Lung (tissue), 12 donors: ENCODE results near the gene ADCYAP1R1. TPM values are rescaled to one million over a fixed set of nuclear protein-coding genes. Genes with fewer than 3 reads are reported as not detected.

ENCODE experiments used
- ATAC-seq: fragments of 200-7000 bp; cut with Tn5 transposase; one replicate; pipeline ENCODE4 v1.9.1; 2020; ENCODE audit warnings: moderate number of reproducible peaks; ENCODE audit not compliant: insufficient read depth, low FRiP score
- DNase-seq, 3 donors: peaks; one replicate each; pipeline ENCODE4 v3.0.0-alpha.2; 2013 to 2017
- H3K27ac ChIP-seq, 2 donors: one replicate each; pipeline ENCODE4 v1.5.1; 2013; ENCODE audit warnings: mild to moderate bottlenecking in 2 of 2, moderate library complexity in 2 of 2, control low read depth in 1 of 2, inconsistent platforms in 1 of 2, low read depth in 1 of 2, low read length in 1 of 2
- H3K27me3 ChIP-seq, 3 donors: one replicate each; pipeline ENCODE4 v1.5.1; 2013; ENCODE audit warnings: low read length in 2 of 3; ENCODE audit not compliant: control insufficient read depth in 3 of 3, insufficient read depth in 3 of 3
- H3K36me3 ChIP-seq, 4 donors: one replicate each; pipeline ENCODE4 v1.5.1; 2013; ENCODE audit warnings: low read length in 4 of 4, mild to moderate bottlenecking in 1 of 4, moderate library complexity in 1 of 4; ENCODE audit not compliant: control insufficient read depth in 4 of 4, insufficient read depth in 4 of 4
- H3K4me1 ChIP-seq, 5 donors: one replicate each; pipeline ENCODE4 v1.5.1; 2013; ENCODE audit warnings: low read length in 5 of 5, mild to moderate bottlenecking in 2 of 5, moderate library complexity in 1 of 5; ENCODE audit not compliant: control insufficient read depth in 5 of 5, insufficient read depth in 5 of 5
- H3K4me3 ChIP-seq: one replicate; pipeline ENCODE4 v1.5.1; 2013; ENCODE audit warnings: mild to moderate bottlenecking, control low read depth, moderate library complexity
- H3K9ac ChIP-seq, 2 donors: one replicate each; pipeline ENCODE4 v1.5.1; 2013; ENCODE audit warnings: low read length in 2 of 2, control low read depth in 1 of 2; ENCODE audit not compliant: insufficient read depth in 1 of 2
- H3K9me3 ChIP-seq, 4 donors: one replicate each; pipeline ENCODE4 v1.5.1; 2013; ENCODE audit warnings: low read length in 3 of 4, mild to moderate bottlenecking in 1 of 4, moderate library complexity in 1 of 4; ENCODE audit not compliant: control insufficient read depth in 4 of 4, insufficient read depth in 3 of 4
- WGBS, 2 donors: extraction: QIAGEN DNeasy Blood & Tissue Kit; methylation state at CpG; one replicate each; pipeline ENCODE4 v1.1.7; 2013; 5-methylcytosine and 5-hydroxymethylcytosine counted together
- polyA plus RNA-seq, 2 donors: library from polyadenylated mRNA; stranded (reverse); fragments of 200-250 nt; gene quantifications; one replicate each; pipeline ENCODE4 v1.2.1, GENCODE V29; 2013
- total RNA-seq, 2 donors: library from RNA; depleted of rRNA in 1 of 2; stranded (reverse); fragments of >200 nt in 1 of 2; gene quantifications; one replicate each; pipeline ENCODE4 v1.2.1, GENCODE V29; 2014 to 2021
- TF ChIP-seq, protein P1 (sequence below): IDR thresholded peaks from 2 replicates; pipeline ENCODE4 v1.5.1; 2012; ENCODE audit warnings: mild to moderate bottlenecking; ENCODE audit errors: control extremely low read depth, extremely low read depth
- donor health status: control.
- donor health status: control.
- donor health status: Bipolar disorder and iron deficiency.
- donor health status: healthy.
- donor health status: DM: yes; HTN: yes; CAD: no.

Gene ADCYAP1R1
- total and polyA plus RNA-seq, 4 donors = 0.14 to 1.00 (median 0.39) TPM

GRCh38 chr7:31134246-31135188, 82.4 kb downstream of the ADCYAP1R1 start:
- Histone ChIP-seq H3K36me3 (no peaks in the 10 kb centered on the region), H3K4me3 (no peak overlapping the region), H3K4me1 (peaks cover 0 to 3% (median 0%) of the 10 kb centered on the region in 5 donors), H3K27me3 (no peaks in the 10 kb centered on the region), H3K9me3 (no peaks in the 10 kb centered on the region), H3K9ac (peak overlapping the region in 1 of 2 donors; percentile 76), H3K27ac (no peak overlapping the region)
- ATAC-seq (peak; percentile 82), DNase-seq (peak; percentile 82 to 91 (median 86))
- WGBS, 2 donors = 47 to 51% methylated on average over 31 of the region's 31 CpGs
- TF ChIP-seq, protein P1, sequence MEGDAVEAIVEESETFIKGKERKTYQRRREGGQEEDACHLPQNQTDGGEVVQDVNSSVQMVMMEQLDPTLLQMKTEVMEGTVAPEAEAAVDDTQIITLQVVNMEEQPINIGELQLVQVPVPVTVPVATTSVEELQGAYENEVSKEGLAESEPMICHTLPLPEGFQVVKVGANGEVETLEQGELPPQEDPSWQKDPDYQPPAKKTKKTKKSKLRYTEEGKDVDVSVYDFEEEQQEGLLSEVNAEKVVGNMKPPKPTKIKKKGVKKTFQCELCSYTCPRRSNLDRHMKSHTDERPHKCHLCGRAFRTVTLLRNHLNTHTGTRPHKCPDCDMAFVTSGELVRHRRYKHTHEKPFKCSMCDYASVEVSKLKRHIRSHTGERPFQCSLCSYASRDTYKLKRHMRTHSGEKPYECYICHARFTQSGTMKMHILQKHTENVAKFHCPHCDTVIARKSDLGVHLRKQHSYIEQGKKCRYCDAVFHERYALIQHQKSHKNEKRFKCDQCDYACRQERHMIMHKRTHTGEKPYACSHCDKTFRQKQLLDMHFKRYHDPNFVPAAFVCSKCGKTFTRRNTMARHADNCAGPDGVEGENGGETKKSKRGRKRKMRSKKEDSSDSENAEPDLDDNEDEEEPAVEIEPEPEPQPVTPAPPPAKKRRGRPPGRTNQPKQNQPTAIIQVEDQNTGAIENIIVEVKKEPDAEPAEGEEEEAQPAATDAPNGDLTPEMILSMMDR = peak; percentile 69

DNA sequence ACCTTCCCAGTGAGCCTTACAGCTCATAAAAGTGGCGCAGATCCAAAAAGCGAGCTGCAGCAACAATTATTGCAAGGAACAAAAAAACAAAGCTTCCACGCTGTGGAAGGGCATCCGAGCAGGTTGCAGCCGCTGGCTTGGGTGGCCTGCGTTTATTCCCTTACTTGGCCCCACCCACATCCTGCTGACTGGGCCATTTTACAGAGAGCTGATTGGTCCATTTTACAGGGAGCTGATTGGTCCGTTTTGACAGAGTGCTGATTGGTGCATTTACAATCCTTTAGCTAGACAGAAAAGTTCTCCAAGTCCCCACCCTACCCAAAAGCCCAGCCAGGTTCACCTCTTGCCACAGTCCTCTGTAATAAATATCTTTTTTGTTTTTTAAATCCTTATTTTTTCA, 85.1 kb downstream of the ADCYAP1R1 start:
- ATAC-seq (no peak), DNase-seq (no peak)
- no peaks in the 10 kb centered on the region for H3K27me3 ChIP-seq
- 79 to 86% methylated on average over 7 of the region's 7 CpGs for whole genome bisulfite sequencing, 2 donors
- TF ChIP-seq, protein P1 = no peak
- no peak overlapping the region for H3K27ac ChIP-seq
- no peaks in the 10 kb centered on the region for H3K9me3 ChIP-seq
- H3K36me3 ChIP-seq = no peaks in the 10 kb centered on the region
- H3K9ac ChIP-seq = no peak overlapping the region
- no peak overlapping the region for H3K4me3 ChIP-seq
- H3K4me1 ChIP-seq = peaks cover 0 to 3% (median 0%) of the 10 kb centered on the region in 5 donors

- H3K9ac ChIP-seq = no peak overlapping the region
- TF ChIP-seq, protein P1 = no peak
- DNase-seq = no peak
- no peak overlapping the region for H3K4me3 ChIP-seq
- no peaks in the 10 kb centered on the region for H3K36me3 ChIP-seq
- H3K27ac ChIP-seq = no peak overlapping the region
- no peaks in the 10 kb centered on the region for H3K4me1 ChIP-seq
- H3K27me3 ChIP-seq = no peaks in the 10 kb centered on the region
- H3K9me3 ChIP-seq = peaks cover 0 to 6% (median 2%) of the 10 kb centered on the region in 4 donors
- ATAC-seq = no peak
Measured at GRCh38 chr7:31145339-31145738, 93.2 kb downstream of the ADCYAP1R1 start.
